Measurements from ENCODE around the gene RFX4. TPM values are rescaled to one million over a fixed set of nuclear protein-coding genes. Genes with fewer than 3 reads are reported as not detected.

Gene RFX4
- total and polyA plus RNA-seq, 2 experiments from 2014 or later: not detected

DNA sequence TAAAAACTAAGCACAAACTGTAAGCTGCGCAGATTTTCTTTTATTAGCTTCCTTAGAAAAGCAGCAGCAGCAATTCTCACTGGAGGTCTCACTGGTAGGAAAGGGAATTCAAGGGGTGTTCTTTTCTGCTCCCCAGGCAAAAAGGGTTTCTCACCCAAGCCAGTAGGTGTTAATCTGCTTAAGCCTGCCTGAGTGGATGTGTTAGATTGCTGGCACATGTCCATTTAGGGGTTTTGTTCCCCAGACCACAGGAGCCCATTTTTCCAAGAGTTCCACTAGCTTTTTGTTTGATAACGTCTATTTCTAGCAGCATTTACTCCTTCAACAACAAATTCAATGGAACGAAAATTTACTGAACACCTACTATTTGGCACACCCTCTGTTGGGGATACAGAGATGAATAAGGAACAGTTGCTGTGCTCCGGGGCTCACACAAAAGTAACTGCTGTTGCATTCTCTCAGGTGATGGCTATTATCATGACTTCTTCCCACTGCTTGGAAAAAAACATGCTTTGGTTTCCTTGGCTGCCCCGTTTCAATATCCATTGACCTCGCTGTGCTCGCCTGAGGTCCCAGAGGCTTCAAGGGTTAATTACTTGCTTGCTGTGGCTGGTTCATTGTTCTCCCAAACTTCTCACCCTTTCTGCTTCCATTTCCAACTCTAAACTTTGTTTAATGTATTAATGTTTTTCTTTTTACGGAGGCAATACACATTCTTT lies 160.6 kb downstream of the RFX4 start:
- Histone ChIP-seq H3K27ac (no peak overlapping the region), H3K36me3 (no peaks in the 10 kb centered on the region), H3K4me1 (ENCODE audit: low read depth) (no peaks in the 10 kb centered on the region), H3K27me3 (no peaks in the 10 kb centered on the region), H3K4me3 (no peak overlapping the region), H3K9me3 (ENCODE audit: low read depth) (no peaks in the 10 kb centered on the region)
- no peak for DNase-seq (ENCODE audit: low read depth in 1 of 2, low spot score in 1 of 2)
- TF ChIP-seq, protein P1, sequence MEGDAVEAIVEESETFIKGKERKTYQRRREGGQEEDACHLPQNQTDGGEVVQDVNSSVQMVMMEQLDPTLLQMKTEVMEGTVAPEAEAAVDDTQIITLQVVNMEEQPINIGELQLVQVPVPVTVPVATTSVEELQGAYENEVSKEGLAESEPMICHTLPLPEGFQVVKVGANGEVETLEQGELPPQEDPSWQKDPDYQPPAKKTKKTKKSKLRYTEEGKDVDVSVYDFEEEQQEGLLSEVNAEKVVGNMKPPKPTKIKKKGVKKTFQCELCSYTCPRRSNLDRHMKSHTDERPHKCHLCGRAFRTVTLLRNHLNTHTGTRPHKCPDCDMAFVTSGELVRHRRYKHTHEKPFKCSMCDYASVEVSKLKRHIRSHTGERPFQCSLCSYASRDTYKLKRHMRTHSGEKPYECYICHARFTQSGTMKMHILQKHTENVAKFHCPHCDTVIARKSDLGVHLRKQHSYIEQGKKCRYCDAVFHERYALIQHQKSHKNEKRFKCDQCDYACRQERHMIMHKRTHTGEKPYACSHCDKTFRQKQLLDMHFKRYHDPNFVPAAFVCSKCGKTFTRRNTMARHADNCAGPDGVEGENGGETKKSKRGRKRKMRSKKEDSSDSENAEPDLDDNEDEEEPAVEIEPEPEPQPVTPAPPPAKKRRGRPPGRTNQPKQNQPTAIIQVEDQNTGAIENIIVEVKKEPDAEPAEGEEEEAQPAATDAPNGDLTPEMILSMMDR (IDR thresholded peaks at IDR 0.05; ENCODE audit: low read depth, low read length): no peak

DNA sequence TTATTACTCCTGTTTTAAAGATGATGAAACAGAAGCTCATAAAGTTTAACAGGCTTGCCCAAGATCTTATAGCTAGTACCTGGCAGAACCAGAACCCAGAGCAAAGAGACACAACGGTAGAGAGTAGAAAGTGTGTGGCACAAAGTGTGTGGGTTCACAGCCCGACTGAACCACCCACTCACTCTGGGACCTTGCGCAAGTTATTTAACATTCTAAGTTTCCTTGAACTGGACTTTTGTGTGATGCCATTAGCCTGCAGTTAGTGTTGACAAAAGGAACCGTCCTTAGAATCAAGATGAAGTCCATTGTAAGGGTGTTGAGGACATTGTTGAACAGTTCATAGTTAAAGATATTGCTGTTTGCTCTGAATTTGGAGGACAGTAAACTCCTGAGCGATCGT lies 161.8 kb downstream of the RFX4 start:
- Histone ChIP-seq H3K4me3 (no peak overlapping the region), H3K4me1 (ENCODE audit: low read depth) (no peaks in the 10 kb centered on the region), H3K9me3 (ENCODE audit: low read depth) (no peaks in the 10 kb centered on the region), H3K36me3 (no peaks in the 10 kb centered on the region), H3K27me3 (no peaks in the 10 kb centered on the region), H3K27ac (no peak overlapping the region)
- TF ChIP-seq, protein P1 (IDR thresholded peaks at IDR 0.05; ENCODE audit: low read depth, low read length): no peak
- no peak for DNase-seq (ENCODE audit: low read depth in 1 of 2, low spot score in 1 of 2)

DNA sequence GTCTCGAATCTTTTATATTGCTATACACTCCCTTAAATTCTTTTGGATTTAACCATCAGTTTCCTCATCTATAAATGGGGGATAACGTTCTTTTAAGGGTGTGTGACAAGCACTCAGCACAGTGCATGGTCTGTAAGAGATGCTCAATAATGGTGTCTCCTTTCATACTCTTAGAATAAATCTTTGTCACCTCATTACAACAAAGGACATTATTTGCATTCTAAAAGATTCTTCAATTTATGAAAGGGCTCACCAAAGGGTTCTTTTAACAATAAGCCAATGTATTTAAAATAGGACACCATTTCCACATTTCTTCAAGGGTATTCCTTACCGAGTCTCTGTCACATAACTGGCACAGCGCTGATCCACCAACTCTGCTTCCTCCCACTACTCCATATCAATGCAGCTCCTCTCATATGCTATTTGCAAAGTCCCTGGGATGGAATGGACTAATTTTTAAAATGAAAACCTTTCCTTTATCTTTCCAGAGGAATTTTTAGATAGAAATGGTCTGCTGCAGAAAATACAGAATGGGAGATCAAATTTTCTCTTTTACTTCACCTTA lies 162.5 kb downstream of the RFX4 start:
- Histone ChIP-seq H3K36me3 (no peaks in the 10 kb centered on the region), H3K9me3 (ENCODE audit: low read depth) (no peaks in the 10 kb centered on the region), H3K4me1 (ENCODE audit: low read depth) (no peaks in the 10 kb centered on the region), H3K4me3 (no peak overlapping the region), H3K27me3 (no peaks in the 10 kb centered on the region), H3K27ac (no peak overlapping the region)
- no peak for DNase-seq (ENCODE audit: low read depth in 1 of 2, low spot score in 1 of 2)
- TF ChIP-seq, protein P1 (IDR thresholded peaks at IDR 0.05; ENCODE audit: low read depth, low read length): no peak

- TF ChIP-seq, protein P1 (IDR thresholded peaks at IDR 0.05; ENCODE audit: low read depth, low read length): no peak
- no peaks in the 10 kb centered on the region for H3K9me3 ChIP-seq (ENCODE audit: low read depth)
- no peaks in the 10 kb centered on the region for H3K4me1 ChIP-seq (ENCODE audit: low read depth)
- H3K27ac ChIP-seq: no peak overlapping the region
- no peak overlapping the region for H3K4me3 ChIP-seq
- no peak for DNase-seq (ENCODE audit: low read depth in 1 of 2, low spot score in 1 of 2)
- H3K27me3 ChIP-seq: no peaks in the 10 kb centered on the region
- no peaks in the 10 kb centered on the region for H3K36me3 ChIP-seq
Observed at GRCh38 chr12:106747973-106748436, 165.2 kb downstream of the RFX4 start.

DNA sequence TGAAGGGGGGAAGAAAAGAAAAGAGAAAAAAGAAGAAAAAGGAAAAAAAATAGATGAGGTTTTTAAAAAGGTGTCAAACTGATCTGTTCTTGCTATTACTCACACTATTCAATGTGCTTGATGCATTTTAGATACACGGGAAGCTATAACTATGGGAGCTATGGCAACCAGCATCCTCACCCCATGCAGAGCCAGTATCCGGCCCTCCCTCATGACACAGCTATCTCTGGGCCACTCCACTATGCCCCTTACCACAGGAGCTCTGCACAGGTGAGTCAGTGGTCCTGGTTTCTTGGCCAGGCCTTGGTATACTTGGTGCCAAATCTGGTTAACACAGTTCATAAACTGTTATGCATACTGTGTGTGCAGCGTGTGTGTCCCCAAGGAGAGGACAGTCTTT lies 167.7 kb downstream of the RFX4 start:
- no peak for DNase-seq (ENCODE audit: low read depth in 1 of 2, low spot score in 1 of 2)
- Histone ChIP-seq H3K4me1 (ENCODE audit: low read depth) (no peaks in the 10 kb centered on the region), H3K27ac (no peak overlapping the region), H3K4me3 (no peak overlapping the region), H3K36me3 (no peaks in the 10 kb centered on the region), H3K27me3 (no peaks in the 10 kb centered on the region), H3K9me3 (ENCODE audit: low read depth) (no peaks in the 10 kb centered on the region)
- TF ChIP-seq, protein P1 (IDR thresholded peaks at IDR 0.05; ENCODE audit: low read depth, low read length): no peak
